Measurements from ENCODE around the gene PRRX2. TPM values are rescaled to one million over a fixed set of nuclear protein-coding genes. Genes with fewer than 3 reads are reported as not detected.

Gene PRRX2
- polyA plus RNA-seq, 3 donors: 0.85 to 1.00 (median 0.92) TPM

DNA sequence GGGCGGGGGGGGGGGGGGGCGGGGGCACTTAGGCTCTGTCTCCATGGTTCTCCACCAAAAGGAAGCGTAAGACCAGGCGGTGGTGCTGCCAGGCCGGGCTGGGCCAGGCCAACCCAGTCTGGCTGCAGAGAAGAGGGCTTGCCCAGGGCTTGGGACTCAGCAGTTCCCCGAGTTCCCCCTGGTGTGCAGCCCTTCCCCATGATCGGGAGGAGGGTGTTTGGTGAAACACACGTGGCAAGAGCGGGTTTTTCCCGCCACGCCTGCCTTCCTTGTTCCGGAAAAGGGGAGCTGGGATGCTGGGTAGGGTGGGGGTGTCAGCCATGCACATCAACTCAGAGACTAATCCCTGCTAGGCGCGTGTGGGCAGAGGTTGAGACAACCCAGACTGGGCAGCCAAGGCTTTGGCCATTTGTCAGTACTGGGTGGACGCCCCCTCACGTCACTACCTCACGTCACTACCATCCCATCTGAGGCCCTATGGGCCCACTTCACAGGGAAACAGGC is 32.9 kb downstream of the PRRX2 start:
- no peak for DNase-seq (ENCODE audit: low read depth in 3 of 3, low spot score in 2 of 3)

DNA sequence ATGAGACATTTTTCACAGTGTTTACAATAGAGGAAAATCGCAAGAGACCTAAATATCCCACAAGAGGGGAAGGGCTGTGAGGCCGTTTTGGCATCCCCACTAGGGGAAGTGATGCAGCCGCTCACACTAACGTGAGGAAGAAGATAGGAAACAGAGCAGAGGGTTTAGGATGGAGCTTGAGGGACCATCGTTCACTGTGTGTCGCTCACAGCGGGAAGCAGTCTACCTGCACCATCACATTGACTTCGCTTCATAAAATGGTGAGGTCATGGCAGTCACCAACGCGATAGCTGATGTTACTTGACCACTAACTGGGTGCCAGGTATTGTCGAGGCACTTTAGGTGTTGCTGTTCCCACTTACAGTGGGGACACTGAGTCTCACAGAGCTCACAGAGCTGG is 35.6 kb downstream of the PRRX2 start:
- no peak for DNase-seq (ENCODE audit: low read depth in 3 of 3, low spot score in 2 of 3)

DNA sequence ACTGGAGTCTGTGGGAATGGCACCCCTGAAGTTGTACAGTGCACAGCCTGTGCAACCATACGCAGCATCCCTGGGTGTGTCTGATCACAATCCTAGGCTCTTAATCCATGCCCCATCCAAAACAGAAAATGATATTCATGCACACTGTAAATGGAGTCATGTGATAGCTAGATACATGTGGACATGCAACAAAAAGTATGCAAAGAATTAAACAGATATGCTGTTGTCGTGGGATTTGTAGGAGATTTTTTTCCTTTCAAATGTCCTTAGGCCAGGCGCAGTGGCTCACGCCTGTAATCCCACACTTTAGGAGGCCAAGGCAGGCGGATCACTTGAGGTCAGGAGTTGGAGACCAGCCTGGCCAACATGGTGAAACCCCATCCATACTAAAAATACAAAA is 36.1 kb downstream of the PRRX2 start:
- no peak for DNase-seq (ENCODE audit: low read depth in 3 of 3, low spot score in 2 of 3)

DNA sequence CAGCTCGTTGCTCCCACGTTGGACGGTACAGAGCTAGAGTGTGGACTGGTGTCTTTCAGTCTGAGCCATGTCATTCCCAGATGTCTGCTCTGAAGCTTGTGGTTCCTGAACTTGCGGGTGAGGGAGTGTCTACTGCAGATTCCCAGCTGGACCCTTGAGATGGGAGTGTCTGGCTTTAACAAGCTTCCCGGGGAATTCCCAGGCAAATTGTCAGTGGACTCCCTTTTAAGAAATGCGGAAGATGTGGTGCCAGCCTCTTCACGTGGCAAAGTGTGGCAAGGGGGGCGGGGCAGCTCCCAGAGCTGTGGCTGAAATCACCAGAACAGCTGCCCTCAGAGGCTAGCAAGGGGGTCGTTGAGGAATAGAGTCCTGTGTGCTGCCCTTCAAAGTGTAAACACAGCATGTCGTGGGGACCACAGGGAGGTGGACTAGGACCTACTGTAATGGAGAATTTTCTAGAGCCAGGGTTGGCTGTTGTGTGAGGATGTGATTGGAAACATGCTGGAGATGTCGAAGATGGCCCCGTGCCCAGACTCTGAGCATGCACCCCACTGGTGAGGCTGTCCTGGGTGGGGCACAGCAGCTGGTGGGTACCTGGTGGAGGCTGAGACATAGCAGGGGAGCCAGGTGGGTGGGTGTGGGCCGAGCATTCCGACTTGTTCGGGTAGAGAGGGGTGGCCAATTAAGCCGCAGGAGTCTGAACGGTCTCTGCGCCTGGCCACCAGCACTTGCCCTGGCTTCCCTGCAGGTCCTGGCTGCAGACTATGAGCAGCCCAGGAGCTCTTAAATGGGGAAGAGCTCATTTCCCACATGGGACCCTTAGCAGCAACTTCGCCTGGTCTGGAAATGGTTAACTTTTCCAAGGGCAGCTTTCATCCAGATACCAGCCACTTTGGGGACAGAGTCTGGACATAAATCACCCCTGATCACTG is 37.4 kb downstream of the PRRX2 start:
- DNase-seq (ENCODE audit: low read depth in 3 of 3, low spot score in 2 of 3): no peak

DNA sequence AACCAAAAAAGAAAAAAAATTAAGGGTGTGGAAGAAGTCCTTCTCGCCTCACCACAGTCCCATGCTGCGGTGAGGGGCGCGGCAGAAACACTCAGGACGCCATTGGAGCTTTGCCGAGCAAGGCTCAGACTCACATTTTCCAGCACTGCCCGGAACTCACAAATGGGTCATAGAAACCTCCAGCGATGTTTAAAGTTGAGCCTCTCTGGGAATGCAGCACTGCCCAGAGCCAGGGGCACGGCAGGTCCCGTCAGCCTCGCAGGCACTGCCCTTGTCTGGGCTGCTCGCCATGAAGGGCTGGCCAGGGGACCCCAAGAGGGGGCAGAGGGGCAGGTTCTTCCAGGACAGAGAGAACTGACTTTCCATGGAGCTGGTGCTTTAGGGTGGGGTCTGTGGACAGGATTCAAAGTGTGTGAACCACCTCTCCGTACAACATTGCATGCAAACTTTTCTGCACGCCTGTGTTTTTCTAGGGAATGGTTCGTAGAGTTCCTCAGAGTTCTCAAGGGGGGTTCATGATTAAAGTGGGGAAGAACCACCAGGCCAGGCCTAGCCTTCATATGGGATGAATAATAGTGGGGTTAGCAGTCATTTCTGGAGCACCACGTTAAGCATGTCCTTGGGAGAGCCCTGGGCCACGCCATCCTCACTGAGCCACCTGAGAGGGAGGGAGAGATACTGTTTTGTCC is 38.4 kb downstream of the PRRX2 start:
- DNase-seq (ENCODE audit: low read depth in 3 of 3, low spot score in 2 of 3): no peak

DNA sequence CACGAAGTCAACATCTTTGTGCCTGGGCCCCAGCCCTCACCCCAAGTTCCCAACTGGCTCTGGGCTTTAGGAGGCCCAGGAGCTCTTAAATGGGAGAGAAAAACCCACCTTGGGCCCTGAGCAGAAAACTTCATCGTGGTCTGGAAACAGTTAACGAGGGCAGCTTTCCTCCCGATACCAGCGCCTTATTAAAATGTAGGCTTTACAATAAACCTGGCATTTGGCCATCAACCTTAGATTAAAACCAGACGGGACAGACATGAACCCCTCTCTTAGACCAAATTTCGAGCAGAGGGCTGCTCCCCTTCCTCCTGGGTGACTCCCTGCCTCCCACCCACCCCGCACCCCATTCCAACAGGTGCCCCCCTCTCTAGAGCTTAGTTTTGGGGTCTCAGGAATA is 39.4 kb downstream of the PRRX2 start:
- no peak for DNase-seq (ENCODE audit: low read depth in 3 of 3, low spot score in 2 of 3)

DNA sequence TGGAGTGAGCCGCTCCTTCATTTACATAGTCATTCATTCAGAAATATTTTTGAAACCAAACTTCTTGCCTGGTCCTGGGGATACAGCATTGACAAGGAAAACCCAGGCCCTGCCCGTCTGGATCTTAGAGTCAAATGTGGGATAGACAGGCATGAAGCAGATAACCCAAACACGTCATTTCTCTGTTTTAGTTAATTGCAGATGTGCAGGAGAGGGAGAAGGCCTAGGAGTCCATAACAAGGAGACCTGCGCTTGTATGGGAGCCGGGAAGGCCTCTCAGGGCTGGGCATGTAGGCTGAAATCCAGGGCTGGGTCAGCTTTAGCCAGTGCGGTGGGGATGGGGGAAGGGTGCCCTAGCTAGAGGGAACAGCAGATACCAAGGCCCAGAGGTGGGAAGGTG is 43.3 kb downstream of the PRRX2 start:
- DNase-seq (ENCODE audit: low read depth in 3 of 3, low spot score in 2 of 3): no peak

DNA sequence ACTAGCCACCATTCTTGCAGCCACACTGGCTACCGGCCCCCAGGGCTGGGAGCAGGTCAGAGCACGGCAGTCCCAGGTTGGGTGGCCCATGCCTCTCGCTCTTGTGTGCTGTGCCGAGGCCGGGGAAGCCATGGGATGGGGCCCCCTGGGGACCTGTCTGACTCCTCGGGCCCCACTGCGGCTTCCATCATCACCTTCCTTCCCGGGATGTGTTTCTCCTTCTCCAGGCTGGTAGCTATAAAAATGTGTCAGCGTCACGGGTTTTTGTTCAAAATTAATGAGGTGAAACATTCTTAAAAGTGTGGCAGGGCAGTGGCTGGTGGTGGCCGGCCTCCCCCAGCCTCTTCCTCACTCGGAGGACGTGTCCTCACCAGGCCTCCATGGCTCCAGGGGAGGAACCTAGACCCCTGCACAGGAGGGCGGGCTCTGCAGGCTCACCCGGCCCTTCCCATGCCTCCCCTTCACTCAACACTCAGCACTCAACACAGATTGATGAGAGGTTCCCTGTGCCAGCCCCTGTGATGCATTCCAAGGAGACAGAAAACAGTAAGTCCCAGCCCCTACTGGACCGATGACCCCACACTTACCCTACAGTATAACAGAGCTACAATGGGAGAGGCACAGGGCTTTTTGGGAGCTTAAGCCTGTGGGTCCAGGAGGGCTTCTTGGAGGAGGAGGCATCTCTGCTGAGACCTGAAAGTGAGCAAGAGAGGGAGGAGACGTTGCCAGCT is 44.2 kb downstream of the PRRX2 start:
- no peak for DNase-seq (ENCODE audit: low read depth in 3 of 3, low spot score in 2 of 3)

DNA sequence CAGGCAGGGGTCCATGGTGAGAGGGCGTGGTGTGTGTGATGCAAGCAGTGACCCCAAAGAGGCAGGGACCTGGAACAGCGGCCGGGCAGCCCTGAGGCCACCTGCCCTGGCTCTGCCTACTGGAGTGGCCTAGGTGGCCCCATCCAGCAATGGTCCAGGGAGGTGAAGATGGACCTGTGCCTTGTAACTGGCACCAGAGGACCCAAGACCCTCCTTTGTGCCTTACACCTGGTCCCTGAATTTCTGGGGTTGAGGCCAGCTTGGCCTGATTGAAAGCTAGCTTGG is 44.7 kb downstream of the PRRX2 start:
- no peak for DNase-seq (ENCODE audit: low read depth in 3 of 3, low spot score in 2 of 3)

DNA sequence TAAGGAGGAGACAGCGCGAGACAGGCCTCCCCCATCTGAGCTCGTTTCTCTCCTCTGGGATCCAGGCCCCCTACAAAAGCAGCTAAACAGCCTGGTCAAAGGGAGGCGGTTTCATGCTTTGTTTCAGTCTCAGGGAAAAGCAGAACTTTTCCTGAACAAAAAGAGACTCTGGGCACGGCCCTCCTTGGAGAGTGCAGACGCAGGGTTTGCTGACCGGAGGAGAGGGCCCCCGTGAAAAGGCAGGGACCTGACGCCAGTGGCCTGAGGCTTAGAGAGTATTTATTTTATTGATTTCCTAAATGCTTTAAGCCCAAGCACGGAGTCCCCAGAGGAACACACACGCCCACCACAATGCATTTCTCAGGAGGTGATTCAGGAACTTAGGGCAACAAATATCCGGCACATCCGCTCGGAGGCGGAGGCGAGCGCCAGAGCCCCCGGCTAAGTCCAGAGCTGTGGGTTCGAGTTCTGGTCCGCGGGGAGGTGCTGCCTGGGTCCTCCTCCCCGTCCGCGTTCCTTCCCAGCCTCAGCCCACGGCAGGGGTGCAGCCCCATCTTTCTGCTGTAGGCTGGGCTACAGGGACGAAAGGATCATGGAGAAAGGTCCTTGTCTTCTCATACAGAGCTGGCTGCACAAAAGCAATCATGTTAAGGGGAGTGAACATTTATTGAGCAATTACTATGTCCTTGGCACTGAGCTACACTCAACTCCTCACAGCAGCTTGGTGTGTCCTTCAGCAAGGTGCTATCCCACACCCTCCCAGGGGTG is 47.4 kb downstream of the PRRX2 start:
- DNase-seq (ENCODE audit: low read depth in 3 of 3, low spot score in 2 of 3): no peak

DNA sequence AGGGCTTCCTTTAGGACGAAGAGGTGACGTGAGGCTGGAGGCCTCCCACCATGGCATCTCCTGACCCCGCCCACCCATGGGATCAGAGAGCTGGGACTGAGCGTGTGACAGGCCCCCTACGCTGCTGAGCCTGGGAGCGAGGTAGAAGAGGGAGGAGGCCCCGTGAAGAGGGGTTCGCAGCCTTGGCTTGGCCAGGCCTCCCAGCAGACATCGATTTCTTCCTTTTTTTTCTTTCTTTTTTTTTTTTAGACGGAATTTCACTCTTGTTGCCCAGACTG is 47.9 kb downstream of the PRRX2 start:
- no peak for DNase-seq (ENCODE audit: low read depth in 3 of 3, low spot score in 2 of 3)

DNA sequence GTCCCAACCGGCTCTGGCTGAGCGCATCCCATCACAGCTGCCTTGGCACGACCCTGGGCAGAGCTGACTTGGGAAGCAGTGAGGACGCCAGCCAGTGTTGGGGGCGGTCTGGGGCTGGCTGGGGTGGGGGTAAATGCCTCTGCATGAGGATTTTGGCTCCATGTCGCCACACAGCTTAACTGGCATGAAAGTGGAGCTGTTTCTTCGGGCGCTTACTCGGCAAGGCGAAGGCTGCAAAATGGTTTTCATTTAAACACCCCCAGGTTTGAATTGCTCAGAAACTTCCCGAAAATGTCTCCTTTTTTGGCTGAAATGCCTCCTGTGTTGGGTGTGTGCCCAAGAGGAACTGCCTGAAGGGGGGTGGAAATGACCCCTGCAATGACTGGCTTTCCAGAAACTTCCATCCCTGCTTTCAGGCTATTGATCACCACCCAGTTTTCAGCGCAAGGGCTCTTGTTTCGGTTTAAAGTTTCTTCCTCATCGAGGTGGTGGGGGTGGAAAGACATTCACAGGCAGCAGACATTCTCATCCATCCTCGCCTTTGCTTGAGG is 49.1 kb downstream of the PRRX2 start:
- no peak for DNase-seq (ENCODE audit: low read depth in 3 of 3, low spot score in 2 of 3)

DNA sequence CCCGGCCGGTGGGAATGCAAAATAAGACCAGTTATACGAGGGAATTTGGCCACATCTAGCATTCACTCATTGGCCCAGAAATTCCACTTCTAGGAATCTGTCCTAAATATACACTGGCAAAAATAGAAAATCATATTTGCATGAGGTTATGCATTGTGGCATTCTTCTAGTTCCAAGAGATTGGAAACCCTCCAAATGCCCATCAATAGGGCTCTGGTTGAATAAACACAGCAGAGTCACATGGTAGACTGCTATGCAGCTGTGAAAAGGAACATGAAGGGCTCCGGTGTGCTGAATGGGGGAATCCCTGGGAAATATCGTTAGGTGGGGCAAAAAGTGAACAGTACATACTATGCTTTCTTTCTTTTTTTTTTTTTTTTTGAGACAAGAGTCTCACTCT is 50.6 kb downstream of the PRRX2 start:
- no peak for DNase-seq (ENCODE audit: low read depth in 3 of 3, low spot score in 2 of 3)

DNA sequence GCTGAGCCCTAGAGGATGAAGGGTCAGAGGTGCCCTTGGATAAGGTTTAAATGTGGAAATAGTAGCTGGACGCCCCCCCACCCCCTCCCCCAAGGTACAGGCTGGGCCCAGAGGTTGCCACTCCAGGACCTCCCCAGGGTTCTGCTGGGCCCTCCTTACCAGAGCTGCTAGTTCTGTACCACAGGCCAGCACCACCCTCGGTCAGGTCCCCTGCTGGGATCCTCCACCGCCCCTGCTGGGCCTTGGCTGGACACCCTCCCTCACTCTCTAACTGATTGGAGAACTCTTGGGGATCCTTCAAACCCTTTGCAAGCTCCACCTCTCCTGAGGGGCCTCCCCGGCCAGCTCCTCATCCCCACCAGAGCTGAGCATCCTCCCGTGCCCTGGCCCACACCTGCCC is 52.5 kb downstream of the PRRX2 start:
- no peak for DNase-seq (ENCODE audit: low read depth in 3 of 3, low spot score in 2 of 3)

DNA sequence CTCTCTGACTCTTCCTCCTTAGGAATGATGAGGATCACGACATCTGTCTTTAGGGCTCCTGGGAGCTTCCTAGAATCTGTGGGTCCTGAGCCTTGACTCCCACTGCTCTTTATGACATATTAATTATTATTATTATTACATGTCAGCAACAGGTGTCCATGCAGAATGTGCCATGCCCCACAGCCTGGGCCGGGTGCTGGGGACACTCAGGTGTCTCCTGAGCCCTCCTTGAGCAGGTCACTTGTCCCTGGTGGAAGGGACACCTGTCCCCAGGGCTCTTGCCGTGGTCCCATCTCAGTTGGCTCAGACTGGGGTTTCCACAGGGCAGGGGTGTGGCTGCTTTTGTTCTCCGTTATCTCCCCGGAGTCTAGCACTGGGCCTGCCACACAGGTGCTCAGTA is 53.2 kb downstream of the PRRX2 start:
- DNase-seq (ENCODE audit: low read depth in 3 of 3, low spot score in 2 of 3): no peak

DNA sequence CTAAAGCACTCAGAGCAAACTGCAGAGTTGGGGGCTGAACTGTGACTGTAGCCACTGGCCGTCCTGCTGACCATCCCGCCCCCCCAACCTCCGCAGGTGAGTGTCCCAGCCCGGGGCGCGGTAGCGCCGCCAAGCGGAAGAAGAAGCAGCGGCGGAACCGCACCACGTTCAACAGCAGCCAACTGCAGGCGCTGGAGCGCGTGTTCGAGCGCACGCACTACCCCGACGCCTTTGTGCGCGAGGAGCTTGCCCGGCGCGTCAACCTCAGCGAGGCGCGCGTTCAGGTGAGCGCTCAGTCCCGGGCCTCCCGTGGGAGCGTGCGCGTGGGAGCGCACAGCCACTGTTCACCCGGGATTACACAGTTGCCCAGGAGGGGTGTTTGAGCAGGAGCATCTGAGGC is 53.7 kb downstream of the PRRX2 start:
- DNase-seq (ENCODE audit: low read depth in 3 of 3, low spot score in 2 of 3): no peak

DNA sequence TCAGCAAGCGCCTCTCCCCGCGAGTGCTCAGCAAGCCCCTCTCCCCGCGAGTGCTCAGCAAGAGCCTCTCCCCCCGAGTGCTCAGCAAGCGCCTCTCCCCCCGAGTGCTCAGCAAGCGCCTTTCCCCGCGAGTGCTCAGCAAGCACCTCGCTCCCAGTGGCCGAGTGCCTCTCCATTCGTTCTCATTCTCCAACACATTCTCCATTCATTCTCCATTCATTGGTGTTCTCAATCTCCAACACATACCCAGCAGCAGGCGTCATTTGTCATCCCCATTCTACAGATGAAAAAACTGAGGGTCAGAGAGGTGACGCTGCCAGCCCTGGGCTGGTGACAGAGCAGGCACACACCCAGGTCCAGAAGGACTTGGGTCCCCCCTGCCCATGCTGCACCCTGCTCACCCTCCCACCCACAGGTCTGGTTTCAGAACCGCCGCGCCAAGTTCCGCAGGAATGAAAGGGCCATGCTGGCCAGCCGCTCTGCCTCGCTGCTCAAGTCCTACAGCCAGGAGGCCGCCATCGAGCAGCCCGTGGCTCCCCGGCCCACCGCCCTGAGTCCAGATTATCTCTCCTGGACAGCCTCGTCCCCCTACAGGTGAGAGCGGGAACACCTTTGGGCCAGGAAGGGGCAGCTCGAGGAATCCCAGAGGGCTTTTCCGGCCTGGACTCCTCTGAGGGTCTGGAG is 54.9 kb downstream of the PRRX2 start:
- no peak for DNase-seq (ENCODE audit: low read depth in 3 of 3, low spot score in 2 of 3)

DNA sequence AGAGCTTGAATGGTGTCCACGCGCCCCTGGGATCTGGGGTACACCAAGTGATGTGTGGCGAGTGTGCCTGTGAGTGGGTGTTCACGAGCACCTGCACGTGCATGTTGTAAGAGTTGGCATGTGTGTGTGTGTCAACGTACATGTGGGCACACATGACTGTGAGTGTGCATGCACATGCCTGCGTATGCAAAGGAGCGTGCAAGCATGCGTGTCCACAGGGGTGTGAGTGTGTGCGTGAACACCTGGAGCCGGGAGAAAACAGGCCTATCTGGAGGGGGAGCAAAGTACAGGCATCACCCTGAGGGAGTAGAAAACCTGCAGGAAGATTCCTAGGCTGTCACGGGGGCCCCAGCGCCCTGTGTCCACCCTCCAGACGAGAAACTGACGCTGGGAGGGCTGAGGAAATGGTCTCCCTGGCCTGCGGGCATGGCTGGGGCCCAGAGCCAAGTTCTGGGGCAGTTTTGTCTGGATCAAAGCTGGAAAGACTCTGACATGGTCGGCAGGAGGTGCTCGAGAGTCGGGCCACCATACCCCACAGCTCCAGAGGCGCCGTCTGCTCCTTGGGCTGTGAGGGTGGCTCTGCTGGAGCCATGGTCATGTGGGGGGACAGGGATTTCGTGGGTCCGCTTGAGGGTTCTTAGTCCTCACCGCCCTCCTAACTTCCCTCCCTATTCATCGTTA is 55.6 kb downstream of the PRRX2 start:
- DNase-seq (ENCODE audit: low read depth in 3 of 3, low spot score in 2 of 3): no peak

DNA sequence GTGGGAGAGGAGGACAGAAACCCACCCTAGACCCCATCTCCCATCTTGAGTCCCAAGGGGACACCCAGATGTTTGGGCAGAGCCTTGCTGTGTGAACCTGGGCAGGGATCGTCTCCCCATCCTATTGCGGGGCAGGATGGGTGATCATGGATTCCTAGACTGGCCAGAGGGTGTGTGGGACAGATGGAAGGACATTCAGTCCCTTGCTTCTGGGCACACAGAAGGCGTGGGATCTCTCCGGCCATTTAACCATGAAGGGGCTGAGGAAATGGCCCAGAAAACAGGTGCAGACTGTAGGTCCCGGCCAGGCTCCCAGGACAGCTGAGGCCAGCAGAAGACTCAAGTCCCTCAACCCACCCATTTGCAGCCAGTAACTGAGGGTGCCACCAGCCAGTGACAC is 57.5 kb downstream of the PRRX2 start:
- DNase-seq (ENCODE audit: low read depth in 3 of 3, low spot score in 2 of 3): no peak
